Skeletal muscle satellite cell (primary cell): Measurements from ENCODE around the gene FFAR2.
"Not testable (repeated sequence)": the region's sequence is repeated elsewhere in the genome, so short reads cannot be mapped to it uniquely, and the experiment has no call there.

Experiments
- H3K27me3 ChIP-seq: 2 replicates; pipeline ENCODE4 v1.7.0; 2013; ENCODE audit warnings: low read length; ENCODE audit not compliant: control insufficient read depth, insufficient read depth
- H3K36me3 ChIP-seq: 2 replicates; pipeline ENCODE4 v1.7.0; 2013; ENCODE audit warnings: mild to moderate bottlenecking, control low read depth, low read length; ENCODE audit not compliant: insufficient read depth
- H3K4me1 ChIP-seq: 2 replicates; pipeline ENCODE4 v1.7.0; 2013; ENCODE audit warnings: low read length; ENCODE audit not compliant: control insufficient read depth, insufficient read depth
- H3K4me2 ChIP-seq: 2 replicates; pipeline ENCODE4 v1.7.0; 2013; ENCODE audit warnings: mild to moderate bottlenecking, low read length
- H3K4me3 ChIP-seq: 2 replicates; pipeline ENCODE4 v1.7.0; 2013; ENCODE audit warnings: low read length
- H3K9ac ChIP-seq: 2 replicates; pipeline ENCODE4 v1.7.0; 2013; ENCODE audit warnings: mild to moderate bottlenecking, low read depth, low read length, moderate library complexity
- H3K9me3 ChIP-seq: replicated peaks from 2 replicates; pipeline ENCODE4 v1.7.0; 2013; ENCODE audit warnings: mild to moderate bottlenecking, control low read depth, low read length

Gene FFAR2

GRCh38 chr19:35459414-35460082 lies 11.5 kb downstream of the FFAR2 start:
- H3K9me3 ChIP-seq: no peaks in the 10 kb centered on the region
- no peak overlapping the region for H3K4me3 ChIP-seq
- H3K4me1 ChIP-seq: no peaks in the 10 kb centered on the region

GRCh38 chr19:35460608-35461007 lies 12.6 kb downstream of the FFAR2 start:
- H3K4me1 ChIP-seq: no peaks in the 10 kb centered on the region

More at GRCh38 chr19:35459414-35460082, 11.5 kb downstream of the FFAR2 start:
- H3K9ac ChIP-seq: no peak overlapping the region
- H3K27me3 ChIP-seq: peaks cover 14% of the 10 kb centered on the region
- H3K36me3 ChIP-seq: no peaks in the 10 kb centered on the region
- no peak overlapping the region for H3K4me2 ChIP-seq

GRCh38 chr19:35461060-35461459 lies 13.0 kb downstream of the FFAR2 start:
- Histone ChIP-seq H3K9ac (no peak overlapping the region), H3K4me2 (no peak overlapping the region), H3K27me3 (peaks cover 18% of the 10 kb centered on the region), H3K36me3 (no peaks in the 10 kb centered on the region), H3K4me1 (no peaks in the 10 kb centered on the region), H3K9me3 (no peaks in the 10 kb centered on the region), H3K4me3 (no peak overlapping the region)

More at GRCh38 chr19:35460608-35461007, 12.6 kb downstream of the FFAR2 start:
- Histone ChIP-seq H3K9ac (no peak overlapping the region), H3K9me3 (no peaks in the 10 kb centered on the region), H3K4me3 (no peak overlapping the region), H3K36me3 (no peaks in the 10 kb centered on the region), H3K27me3 (peaks cover 18% of the 10 kb centered on the region), H3K4me2 (no peak overlapping the region)

- not testable (repeated sequence) for H3K9ac ChIP-seq
These were observed 13.7 kb downstream of the FFAR2 start for GRCh38 chr19:35461788-35462187.

GRCh38 chr19:35462476-35462953 lies 14.5 kb downstream of the FFAR2 start:
- no peak overlapping the region for H3K9ac ChIP-seq
- no peak overlapping the region for H3K4me2 ChIP-seq
- H3K4me3 ChIP-seq: no peak overlapping the region
- no peaks in the 10 kb centered on the region for H3K36me3 ChIP-seq
- no peaks in the 10 kb centered on the region for H3K9me3 ChIP-seq
- peaks cover 14% of the 10 kb centered on the region for H3K27me3 ChIP-seq
- H3K4me1 ChIP-seq: no peaks in the 10 kb centered on the region

More at GRCh38 chr19:35461788-35462187, 13.7 kb downstream of the FFAR2 start:
- peaks cover 21% of the 10 kb centered on the region for H3K27me3 ChIP-seq
- H3K36me3 ChIP-seq, H3K4me1 ChIP-seq, H3K4me2 ChIP-seq, H3K4me3 ChIP-seq, H3K9me3 ChIP-seq: not testable (repeated sequence)

GRCh38 chr19:35462956-35463355 lies 14.9 kb downstream of the FFAR2 start:
- H3K4me3 ChIP-seq, H3K9ac ChIP-seq, H3K36me3 ChIP-seq, H3K4me1 ChIP-seq, H3K4me2 ChIP-seq, H3K9me3 ChIP-seq: not testable (repeated sequence)
- peaks cover 15% of the 10 kb centered on the region for H3K27me3 ChIP-seq

- Histone ChIP-seq H3K4me3 (no peak overlapping the region), H3K9me3 (no peaks in the 10 kb centered on the region), H3K4me2 (no peak overlapping the region), H3K9ac (no peak overlapping the region), H3K27me3 (peaks cover 11% of the 10 kb centered on the region), H3K4me1 (no peaks in the 10 kb centered on the region), H3K36me3 (no peaks in the 10 kb centered on the region)
These were observed 18.2 kb downstream of the FFAR2 start for GRCh38 chr19:35466259-35466658.

GRCh38 chr19:35468637-35469036 lies 20.6 kb downstream of the FFAR2 start:
- Histone ChIP-seq H3K4me1 (no peaks in the 10 kb centered on the region), H3K4me2 (no peak overlapping the region), H3K36me3 (no peaks in the 10 kb centered on the region), H3K9ac (no peak overlapping the region), H3K4me3 (no peak overlapping the region), H3K27me3 (peaks cover 11% of the 10 kb centered on the region), H3K9me3 (no peaks in the 10 kb centered on the region)

- Histone ChIP-seq H3K9me3 (no peaks in the 10 kb centered on the region), H3K4me1 (no peaks in the 10 kb centered on the region), H3K36me3 (no peaks in the 10 kb centered on the region), H3K9ac (no peak overlapping the region), H3K27me3 (peaks cover 8% of the 10 kb centered on the region), H3K4me3 (no peak overlapping the region), H3K4me2 (no peak overlapping the region)
These were observed 22.1 kb downstream of the FFAR2 start for GRCh38 chr19:35470128-35470527.

GRCh38 chr19:35471075-35471474 lies 23.0 kb downstream of the FFAR2 start:
- H3K4me3 ChIP-seq, H3K27me3 ChIP-seq, H3K36me3 ChIP-seq, H3K4me1 ChIP-seq, H3K4me2 ChIP-seq, H3K9me3 ChIP-seq, H3K9ac ChIP-seq: not testable (repeated sequence)

GRCh38 chr19:35471946-35472345 lies 23.9 kb downstream of the FFAR2 start:
- no peaks in the 10 kb centered on the region for H3K4me1 ChIP-seq
- H3K4me2 ChIP-seq: no peak overlapping the region
- H3K9me3 ChIP-seq: no peaks in the 10 kb centered on the region
- H3K36me3 ChIP-seq: no peaks in the 10 kb centered on the region
- H3K27me3 ChIP-seq: peaks cover 4% of the 10 kb centered on the region
- H3K9ac ChIP-seq: no peak overlapping the region
- no peak overlapping the region for H3K4me3 ChIP-seq

- Histone ChIP-seq H3K9me3 (no peaks in the 10 kb centered on the region), H3K4me2 (no peak overlapping the region), H3K4me1 (no peaks in the 10 kb centered on the region), H3K9ac (no peak overlapping the region), H3K36me3 (no peaks in the 10 kb centered on the region), H3K27me3 (no peaks in the 10 kb centered on the region), H3K4me3 (no peak overlapping the region)
These were observed 26.0 kb downstream of the FFAR2 start for GRCh38 chr19:35474104-35474503.
